Stimulated activated CD8-positive, alpha-beta memory T cell treated with anti-CD3 and anti-CD28 coated beads, Interleukin-12 subunit alpha, Interleukin-12 subunit beta, amount 100 ng/mL, for 4 hours (primary cell): Measurements from ENCODE around the gene SLC15A4.

Experiments used
- DNase-seq: peaks from one replicate; pipeline ENCODE4 v3.0.0-alpha.2; 2020; ENCODE audit warnings: low read depth

SLC15A4 gene

DNA sequence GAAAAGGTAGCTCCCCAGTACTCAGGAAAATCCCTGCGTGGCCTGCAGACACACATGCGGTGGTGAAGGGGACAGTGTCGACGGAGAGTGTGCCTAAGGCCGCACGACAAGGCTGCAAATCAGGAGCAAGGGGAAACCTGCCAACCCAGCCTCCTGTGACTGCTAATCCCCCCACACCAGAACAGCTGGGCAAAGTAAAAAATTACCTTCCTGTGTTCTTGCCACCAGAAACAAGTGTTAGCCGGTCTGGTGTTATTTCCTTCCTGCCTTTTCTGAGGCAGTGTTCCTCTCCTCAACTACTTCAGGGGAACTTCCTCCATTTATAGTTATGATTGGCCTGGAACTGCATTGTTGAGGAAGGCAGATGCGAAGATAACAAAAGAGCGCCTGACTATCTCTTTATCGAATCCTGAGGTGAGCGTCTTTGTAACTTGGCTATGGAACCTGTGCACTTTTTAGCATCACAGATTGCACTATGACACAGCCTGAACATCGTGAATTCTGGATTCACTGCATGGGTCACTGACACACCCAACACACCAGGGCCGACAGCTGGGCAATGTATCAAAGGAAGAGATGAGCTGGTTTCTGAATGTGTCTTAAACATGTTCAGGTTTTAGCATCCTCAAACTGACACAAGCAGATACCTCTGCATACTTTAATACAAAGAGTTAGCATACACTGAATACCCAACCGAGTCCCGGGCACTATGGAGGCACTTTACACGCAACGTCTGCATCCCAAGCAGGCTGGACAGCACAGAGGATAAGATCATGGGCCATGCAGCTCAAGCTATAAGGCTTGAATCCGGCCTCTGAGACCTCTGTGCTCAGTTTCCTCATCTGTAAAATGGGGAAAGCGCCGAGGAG, 28.9 kb downstream of the SLC15A4 start:
- no peak for DNase-seq

- no peak for DNase-seq
Measured at GRCh38 chr12:128793701-128794100, 30.1 kb downstream of the SLC15A4 start.

DNA sequence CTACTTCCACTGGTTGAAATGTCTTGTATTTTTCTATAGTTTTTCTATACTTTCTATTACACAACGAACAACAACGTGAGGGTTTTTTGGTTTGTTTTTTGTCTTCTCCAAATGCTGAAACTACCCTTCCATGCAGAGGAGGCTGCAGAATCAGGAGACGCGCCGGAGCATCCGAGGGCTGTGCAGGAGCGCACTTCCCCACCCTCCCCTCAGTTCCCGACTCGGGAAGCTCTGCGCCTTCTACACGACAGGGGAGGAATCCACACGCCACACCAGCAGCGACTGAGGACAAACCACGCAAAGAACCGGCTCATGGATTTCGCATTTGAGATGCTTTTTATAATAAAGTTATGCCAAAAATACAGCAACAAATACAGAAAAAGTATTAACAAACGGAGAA, 30.9 kb downstream of the SLC15A4 start:
- DNase-seq, result no peak

GRCh38 chr12:128792398-128792797, 31.4 kb downstream of the SLC15A4 start:
- DNase-seq, result no peak

DNA sequence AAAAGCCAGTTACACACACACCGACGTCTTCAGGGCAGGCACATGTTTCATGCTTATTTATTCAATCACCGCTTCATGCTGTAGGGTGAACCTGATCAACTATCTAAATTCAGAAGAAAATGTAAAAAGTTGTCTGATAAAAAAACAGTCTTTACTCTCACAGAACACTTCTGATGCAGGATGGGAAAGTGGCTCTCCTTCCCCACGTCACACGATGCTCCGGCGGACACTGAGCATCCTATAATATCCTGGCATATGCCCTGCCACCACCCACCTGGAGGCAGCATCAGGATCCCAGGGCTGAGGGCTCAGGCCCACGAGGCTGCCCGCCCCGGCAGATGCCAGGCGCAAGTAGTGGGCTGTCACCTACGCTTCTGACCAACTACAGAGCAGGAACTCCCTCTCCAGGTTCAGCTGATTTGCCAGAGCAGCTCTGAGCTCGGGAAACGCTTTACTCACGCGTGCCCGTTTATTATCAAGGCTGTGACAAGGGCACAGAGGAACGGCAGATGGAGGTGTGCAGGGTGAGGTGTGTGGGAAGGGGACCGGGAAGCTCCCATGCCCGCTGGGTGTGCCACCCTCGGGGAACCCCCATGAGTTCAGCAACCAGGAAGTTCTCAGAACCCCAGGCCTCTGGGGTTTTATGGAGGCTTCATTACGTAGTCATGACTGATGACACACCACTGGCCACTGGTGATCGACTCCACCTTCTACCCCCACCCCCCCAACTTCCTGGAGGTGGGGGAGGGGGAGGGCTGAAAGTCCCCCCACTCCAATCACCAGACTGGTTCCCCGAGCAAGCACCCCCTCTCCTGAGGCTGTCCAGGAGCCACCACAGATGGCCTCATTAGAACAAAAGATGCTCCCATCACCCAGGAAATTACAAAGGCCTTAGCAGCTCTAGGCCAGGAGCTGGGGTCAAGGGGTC, 32.1 kb downstream of the SLC15A4 start:
- no peak for DNase-seq

- DNase-seq, result no peak
Measured at GRCh38 chr12:128790653-128791373, 32.9 kb downstream of the SLC15A4 start.

- no peak for DNase-seq
Measured at GRCh38 chr12:128790221-128790620, 33.5 kb downstream of the SLC15A4 start.

GRCh38 chr12:128789356-128789929, 34.3 kb downstream of the SLC15A4 start:
- DNase-seq, result no peak

DNA sequence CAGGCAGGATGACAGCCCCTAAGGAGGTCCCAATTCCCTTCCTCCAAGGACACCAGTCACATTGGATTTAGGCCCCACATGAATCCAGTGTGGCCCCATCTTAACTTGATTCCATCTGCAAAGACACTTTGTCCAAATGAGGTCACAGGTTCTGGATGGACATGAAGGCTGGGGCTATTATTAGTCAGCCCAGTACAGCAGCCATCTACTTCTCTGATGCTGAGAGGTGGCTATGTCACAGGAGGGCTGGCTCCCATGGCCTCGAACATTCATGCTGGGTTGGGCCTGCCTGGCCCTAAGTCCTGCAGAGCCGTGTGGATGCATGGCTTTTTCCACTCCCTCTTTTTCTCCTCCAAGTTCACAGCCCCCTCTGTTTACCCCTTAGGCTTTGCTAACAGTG, 35.9 kb downstream of the SLC15A4 start:
- no peak for DNase-seq

DNA sequence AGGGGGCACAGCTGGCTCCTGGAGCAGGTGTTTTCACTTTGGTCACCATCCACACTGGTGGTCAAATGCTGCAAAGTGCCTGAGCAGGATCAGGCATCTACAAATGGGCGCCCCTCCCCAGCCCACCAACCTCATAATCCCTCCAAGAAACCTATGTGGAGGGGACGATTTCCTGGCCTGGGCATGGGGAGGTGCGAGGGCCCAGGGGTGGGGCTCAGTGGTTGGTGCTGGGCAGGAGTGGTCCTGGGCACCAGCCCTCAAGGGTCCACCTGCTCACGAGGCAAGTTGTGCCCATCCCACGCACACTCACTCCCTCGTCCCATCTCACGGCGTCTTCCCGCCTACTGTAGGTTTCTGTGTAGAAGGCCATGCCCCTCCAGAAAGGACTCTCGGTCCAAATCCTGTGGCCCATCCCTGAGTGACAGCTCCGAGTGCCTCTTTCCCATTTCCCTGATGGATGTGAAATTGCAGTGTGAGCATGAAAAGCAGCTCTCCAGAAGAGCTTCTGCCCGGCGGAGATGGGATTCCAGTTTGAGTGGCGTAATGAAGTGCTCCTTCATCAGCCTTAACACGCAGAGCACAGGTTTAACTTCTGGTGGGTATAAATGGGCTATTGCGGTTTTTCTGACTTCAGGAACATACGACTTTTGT, 36.9 kb downstream of the SLC15A4 start:
- DNase-seq, result no peak

DNA sequence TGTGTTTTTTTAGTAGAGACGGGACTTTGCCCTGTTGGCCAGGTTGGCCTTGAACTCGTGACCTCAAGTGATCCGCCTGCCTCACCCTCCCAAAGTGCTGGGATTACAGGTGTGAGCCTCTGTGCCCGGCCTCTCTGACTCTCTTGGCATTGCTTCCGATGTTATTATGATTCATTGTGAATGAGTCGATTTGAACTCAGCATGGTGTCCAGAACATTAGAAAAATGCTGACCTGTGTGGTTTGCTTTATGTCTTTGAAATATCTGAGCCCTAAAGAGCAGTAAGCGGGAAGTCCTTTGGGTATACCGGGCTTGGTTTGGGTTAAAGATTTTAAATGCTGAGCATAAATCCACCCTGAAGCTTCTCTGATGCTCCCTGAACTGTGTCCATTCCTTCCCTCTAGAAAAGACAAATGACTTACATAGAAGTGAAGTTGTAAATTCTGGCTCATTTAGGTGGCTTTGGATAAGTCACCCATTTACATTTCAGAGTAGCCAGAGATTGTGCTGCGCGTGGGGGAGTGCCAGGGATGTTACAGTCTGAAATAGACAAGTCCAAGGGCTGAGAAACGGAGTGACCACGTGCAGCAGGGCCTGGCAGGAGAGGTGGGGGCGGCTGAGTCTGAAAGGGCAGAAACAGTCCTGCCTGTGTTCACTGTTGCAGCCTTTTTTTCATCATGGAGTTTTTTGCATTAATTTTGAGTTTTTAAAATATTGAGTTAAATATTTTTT, 39.6 kb downstream of the SLC15A4 start:
- DNase-seq, result no peak

- no peak for DNase-seq
Measured at GRCh38 chr12:128783129-128783574, 40.6 kb downstream of the SLC15A4 start.

DNA sequence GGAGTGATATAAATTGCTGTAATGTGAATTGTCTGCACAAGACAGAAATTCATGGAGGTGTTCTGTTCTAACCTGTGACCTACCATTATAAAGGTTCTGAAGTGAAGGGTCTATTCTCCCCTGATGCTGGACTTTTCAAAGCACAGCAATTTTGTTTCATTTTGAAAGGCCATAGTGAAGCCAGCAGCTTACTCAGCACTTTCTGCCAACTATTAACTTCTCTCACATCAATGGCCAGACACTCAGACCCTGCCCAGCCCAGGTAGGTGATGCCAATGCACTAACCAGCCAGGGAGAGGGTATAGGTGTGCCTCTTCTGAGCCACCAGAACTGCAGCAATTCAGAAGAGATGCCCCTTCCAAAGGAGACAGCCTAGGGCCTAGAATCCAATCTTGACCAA, 43.9 kb downstream of the SLC15A4 start:
- DNase-seq, result no peak

GRCh38 chr12:128772249-128772648, 51.5 kb downstream of the SLC15A4 start:
- DNase-seq, result no peak

GRCh38 chr12:128771681-128772080, 52.1 kb downstream of the SLC15A4 start:
- DNase-seq, result no peak

DNA sequence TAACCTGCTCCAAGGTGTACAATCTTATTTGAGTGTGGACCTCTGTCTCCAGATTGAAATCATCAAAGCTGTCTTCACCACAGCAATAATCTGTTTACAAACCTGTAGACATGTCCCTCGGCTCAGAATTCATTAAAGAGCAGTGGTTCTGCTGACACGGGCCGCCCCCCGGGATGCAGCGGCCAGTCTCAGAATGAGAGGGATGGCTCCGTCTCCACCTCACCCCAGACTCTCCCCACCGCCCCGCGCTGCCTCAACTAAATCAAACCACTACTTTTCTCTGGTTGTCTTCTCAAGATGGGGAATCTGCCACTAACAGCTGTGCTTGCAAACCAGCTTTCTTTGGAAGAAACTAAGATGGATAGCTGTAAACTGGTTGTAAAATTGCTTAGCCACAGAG, 56.2 kb downstream of the SLC15A4 start:
- no peak for DNase-seq

DNA sequence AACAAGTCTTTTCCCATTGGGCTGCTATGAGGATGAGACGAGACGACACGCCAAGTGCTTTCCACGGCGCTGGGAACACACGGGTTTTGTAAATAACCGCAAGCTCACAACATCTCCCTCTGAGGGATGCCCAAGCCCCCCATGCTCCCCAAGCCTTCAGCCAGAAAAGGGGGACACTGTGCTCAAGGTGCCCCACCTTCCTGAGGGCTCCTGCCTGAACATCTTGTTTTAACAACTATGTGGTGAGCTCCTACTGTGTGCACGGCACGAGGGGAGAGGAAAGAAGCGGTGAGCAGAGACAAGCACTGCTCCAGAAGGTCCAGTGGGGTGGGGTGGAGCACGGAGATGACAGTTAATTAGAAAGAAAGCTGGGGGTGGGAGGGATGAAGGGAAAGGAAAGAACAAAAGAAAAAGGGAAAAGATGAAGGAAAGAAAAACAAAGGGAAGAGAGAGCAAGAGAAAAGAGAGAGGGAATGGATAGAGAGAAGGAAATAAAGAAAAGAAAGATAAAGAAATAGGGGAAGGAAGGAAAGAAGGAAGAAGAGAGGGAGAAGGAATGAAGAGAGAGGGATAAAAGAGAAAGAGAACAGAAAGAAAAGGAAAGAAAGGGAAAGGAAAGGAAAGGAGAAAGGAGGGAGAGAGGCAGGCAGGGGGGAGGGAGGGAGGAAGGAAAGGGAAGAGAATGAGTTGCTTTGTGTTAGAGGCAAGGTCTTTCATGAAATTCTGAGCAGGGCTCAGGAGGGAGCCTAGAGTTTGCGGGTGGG, 56.8 kb downstream of the SLC15A4 start:
- DNase-seq, result no peak

DNA sequence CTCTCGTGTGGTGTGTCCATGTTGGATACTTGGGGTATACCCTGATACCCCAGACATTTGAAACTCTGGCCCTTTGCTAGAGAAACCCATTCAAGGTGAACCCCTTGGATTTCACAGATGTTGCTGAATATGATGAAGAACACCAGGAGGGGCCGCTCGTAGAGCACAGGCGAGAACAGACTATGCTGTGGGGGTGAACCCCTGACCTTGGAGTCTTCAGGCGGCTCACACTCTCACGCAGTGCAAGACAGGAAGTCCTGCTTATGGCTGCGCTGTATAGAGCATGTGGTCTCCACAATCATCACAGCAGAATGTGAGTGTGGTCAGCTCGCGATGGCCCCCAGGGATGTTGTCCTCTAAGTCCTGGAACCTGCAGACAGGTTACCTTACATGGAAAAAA, 60.4 kb downstream of the SLC15A4 start:
- DNase-seq, result peak; percentile 12

- no peak for DNase-seq
Measured at GRCh38 chr12:128761379-128761790, 62.4 kb downstream of the SLC15A4 start.

GRCh38 chr12:128755566-128755965, 68.2 kb downstream of the SLC15A4 start:
- DNase-seq, result no peak
